Measurements from ENCODE around the gene ASB2.

DNA sequence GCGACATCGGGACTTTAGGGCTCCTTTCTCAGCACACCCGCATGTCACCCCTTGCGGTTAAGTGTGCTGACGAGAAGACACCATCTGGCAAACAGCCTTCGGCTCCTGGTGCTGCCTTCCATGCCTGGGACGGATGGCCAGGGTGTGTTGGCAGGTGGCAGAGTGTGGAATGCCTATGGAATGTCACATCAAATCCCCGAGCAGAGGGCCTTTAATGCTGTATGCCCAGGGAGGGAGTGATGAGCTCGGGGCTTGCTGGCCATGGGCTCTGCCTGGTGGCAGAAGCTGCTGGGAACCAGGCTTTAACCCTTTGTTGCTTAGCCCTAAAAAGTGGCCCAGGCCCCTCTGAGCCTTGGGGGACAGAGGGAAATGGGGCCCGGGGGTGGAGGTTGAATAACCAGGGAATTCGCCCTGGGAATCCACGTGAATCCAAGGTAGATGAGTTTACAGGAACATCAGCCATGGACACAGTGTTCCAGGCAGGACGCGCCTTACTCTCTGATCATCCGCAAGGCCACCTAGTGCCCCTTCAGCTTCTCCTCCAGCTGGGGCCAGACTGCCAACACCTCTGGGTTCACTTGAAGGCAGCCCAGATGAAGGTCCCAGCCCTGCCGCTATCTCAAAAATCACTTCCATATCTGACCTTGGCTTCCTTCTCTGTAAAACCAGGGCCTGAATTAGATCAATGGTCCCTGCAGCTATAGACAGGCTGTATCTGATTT is 31.9 kb downstream of the ASB2 start:
- TF ChIP-seq CTCF (IDR thresholded peaks at IDR 0.05; ENCODE audit: borderline replicate concordance, extremely low read depth, low read length, poor library complexity, severe bottlenecking), result no peak
- TF ChIP-seq EZH2 (IDR thresholded peaks at IDR 0.05; ENCODE audit: borderline replicate concordance, low read depth, low read length, severe bottlenecking), result no peak

Measured in DND-41 (cell line).